Activated T-helper 1 cell treated with anti-CD3 and anti-CD28 coated beads, Interleukin-2, amount 50 U/mL, for 16 hours (primary cell): ENCODE measurements around the gene EPHB6.

ENCODE experiments used
- DNase-seq, 2 donors: peaks; one replicate each; pipeline ENCODE4 v3.0.0-alpha.2; 2020; ENCODE audit warnings: low read depth in 1 of 2, low spot score in 1 of 2

EPHB6 gene

GRCh38 chr7:142864980-142865747 is 10.3 kb downstream of the EPHB6 start:
- DNase-seq = no peak

- DNase-seq = no peak
Measured at GRCh38 chr7:142865766-142866165, 10.9 kb downstream of the EPHB6 start.

- no peak for DNase-seq
Measured at GRCh38 chr7:142866361-142867096, 11.7 kb downstream of the EPHB6 start.

GRCh38 chr7:142867097-142867378 is 12.2 kb downstream of the EPHB6 start:
- DNase-seq = no peak

GRCh38 chr7:142867398-142868187 is 12.7 kb downstream of the EPHB6 start:
- no peak for DNase-seq

GRCh38 chr7:142868188-142868985 is 13.5 kb downstream of the EPHB6 start:
- DNase-seq = no peak

- no peak for DNase-seq
Measured at GRCh38 chr7:142868986-142869415, 14.1 kb downstream of the EPHB6 start.

GRCh38 chr7:142869434-142869833 is 14.6 kb downstream of the EPHB6 start:
- DNase-seq = no peak

GRCh38 chr7:142870147-142870559 is 15.3 kb downstream of the EPHB6 start:
- DNase-seq = no peak

GRCh38 chr7:142870566-142871259 is 15.8 kb downstream of the EPHB6 start:
- DNase-seq = no peak

GRCh38 chr7:142871260-142872105 is 16.6 kb downstream of the EPHB6 start:
- DNase-seq = no peak

- no peak for DNase-seq
Measured at GRCh38 chr7:142872106-142872675, 17.3 kb downstream of the EPHB6 start.

- no peak for DNase-seq
Measured at GRCh38 chr7:142873281-142873784, 18.5 kb downstream of the EPHB6 start.

GRCh38 chr7:142873871-142874270 is 19.0 kb downstream of the EPHB6 start:
- DNase-seq = no peak

GRCh38 chr7:142874409-142874808 is 19.5 kb downstream of the EPHB6 start:
- DNase-seq = no peak

GRCh38 chr7:142874837-142875236 is 20.0 kb downstream of the EPHB6 start:
- DNase-seq = no peak

GRCh38 chr7:142875456-142875855 is 20.6 kb downstream of the EPHB6 start:
- DNase-seq = no peak

- DNase-seq = no peak
Measured at GRCh38 chr7:142876236-142876960, 21.5 kb downstream of the EPHB6 start.
